ENCODE data around the gene CKB.

Gene CKB

DNA sequence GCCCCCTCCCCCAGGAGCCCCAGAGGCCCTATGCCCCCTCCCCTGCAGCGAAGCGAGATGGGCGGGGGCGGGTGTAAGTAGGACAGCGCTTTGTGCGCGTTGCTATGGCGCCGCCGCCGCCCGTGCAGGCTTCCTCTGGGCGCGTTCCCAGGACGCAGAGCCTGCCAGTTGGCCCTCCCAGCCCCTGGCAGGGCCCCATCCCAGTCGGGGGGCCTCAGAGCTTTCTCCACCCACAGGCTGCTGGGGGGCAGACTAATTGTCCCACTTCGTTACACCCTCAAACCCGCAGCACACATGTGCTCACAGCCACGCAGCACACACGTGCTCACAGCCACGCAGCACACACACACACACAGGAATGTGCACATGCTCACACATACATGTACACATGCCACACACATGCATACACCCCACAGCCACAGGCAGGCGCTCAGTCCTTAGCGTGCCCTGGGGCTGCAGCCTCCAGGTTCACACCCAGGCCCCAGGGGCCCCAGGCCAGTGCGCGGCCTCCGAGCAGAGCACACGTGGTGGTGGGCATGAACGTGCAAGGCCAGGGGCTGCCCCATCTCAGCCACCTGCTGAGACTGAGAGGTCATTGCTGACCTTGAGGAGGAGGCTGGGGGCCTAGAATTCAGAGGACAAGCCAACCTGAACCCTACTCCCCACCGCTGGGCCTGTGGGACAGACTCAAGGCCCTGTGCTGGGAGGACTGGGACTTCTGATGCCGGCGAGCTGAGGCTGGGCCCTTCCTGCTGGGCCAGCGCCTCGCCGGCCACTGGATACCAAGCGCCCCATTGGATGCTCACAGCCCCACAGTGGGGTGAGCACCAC is 22.0 kb upstream of the CKB start:
- Mint-ChIP-seq H3K27ac (no peak overlapping the region), H3K36me3 (no peaks in the 10 kb centered on the region), H3K4me1 (peaks cover 13% of the 10 kb centered on the region), H3K27me3 (peaks cover 12% of the 10 kb centered on the region), H3K9me3 (no peaks in the 10 kb centered on the region), H3K4me3 (no peak overlapping the region)
- no peak for ATAC-seq

DNA sequence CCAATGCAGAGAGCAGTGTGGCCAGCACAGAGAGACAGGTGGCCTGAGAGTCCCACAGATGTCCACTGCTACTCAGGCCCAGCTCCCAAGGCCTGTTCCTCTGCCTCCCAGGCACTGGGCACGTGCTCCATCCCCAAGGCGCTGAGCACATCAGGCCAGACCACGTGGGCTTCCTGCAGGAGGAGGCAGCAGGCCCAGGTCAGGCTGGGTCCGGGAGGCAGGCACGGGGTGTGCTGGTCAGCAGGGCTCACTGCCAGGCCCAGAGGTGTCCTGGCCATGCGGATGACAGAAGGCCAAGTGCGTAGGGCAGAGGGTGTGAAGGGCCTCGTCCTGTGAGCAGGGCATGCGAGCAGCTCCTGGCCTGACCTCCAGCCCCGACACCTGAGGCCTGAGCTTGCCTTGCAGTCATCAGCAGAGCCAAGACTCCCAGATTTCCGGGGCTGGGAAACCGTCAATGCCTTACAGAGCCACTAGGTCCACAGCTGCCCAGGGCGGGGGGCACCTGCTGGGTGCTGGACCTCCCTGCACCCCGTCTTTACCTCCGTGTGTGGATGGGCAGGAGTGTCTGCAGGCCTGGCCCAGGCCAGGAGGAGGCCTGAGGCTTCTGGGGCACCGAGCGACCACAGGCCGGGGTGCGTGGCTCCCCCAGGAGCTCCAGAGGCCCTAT is 21.2 kb upstream of the CKB start:
- Mint-ChIP-seq H3K36me3 (no peaks in the 10 kb centered on the region), H3K9me3 (no peaks in the 10 kb centered on the region), H3K4me1 (peaks cover 13% of the 10 kb centered on the region), H3K4me3 (no peak overlapping the region), H3K27me3 (peaks cover 12% of the 10 kb centered on the region), H3K27ac (no peak overlapping the region)
- ATAC-seq: no peak

GRCh38 chr14:103543140-103543539 is 20.5 kb upstream of the CKB start:
- Mint-ChIP-seq H3K36me3 (no peaks in the 10 kb centered on the region), H3K27me3 (peaks cover 12% of the 10 kb centered on the region)

DNA sequence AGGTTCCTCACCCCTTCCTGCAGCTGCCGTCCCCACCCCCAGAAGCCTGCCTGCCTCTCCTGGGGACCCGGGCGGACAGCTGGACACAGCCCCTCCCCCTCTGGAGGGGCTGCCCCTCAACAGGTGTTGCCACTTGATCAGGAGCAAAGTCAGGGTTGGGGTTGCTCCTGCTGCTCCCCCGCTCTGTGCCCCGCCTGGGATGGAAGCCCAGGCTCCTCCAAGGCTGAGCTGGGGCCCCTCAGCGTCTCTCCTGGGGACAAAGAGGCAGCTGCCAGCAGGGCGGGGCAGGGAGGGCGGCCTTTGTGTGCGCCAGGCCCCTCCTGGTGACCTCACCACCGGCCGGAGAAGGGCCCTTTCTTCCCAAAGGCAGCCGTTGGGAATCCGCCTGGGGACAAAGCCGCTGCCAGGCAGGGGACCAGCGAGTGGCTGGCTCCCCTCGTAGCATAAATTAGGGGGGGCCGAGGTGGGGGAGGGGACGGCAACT is 20.0 kb upstream of the CKB start:
- Mint-ChIP-seq H3K36me3 (no peaks in the 10 kb centered on the region), H3K9me3 (no peaks in the 10 kb centered on the region), H3K27ac (no peak overlapping the region), H3K27me3 (peaks cover 12% of the 10 kb centered on the region), H3K4me3 (no peak overlapping the region), H3K4me1 (peaks cover 8% of the 10 kb centered on the region)
- no peak for ATAC-seq

More at GRCh38 chr14:103543140-103543539, 20.5 kb upstream of the CKB start:
- H3K4me1 Mint-ChIP-seq: peaks cover 8% of the 10 kb centered on the region
- H3K27ac Mint-ChIP-seq: no peak overlapping the region
- H3K4me3 Mint-ChIP-seq: no peak overlapping the region
- H3K9me3 Mint-ChIP-seq: no peaks in the 10 kb centered on the region
- no peak for ATAC-seq

- peaks cover 2% of the 10 kb centered on the region for H3K36me3 Mint-ChIP-seq
Measured at GRCh38 chr14:103541709-103542604, 19.3 kb upstream of the CKB start.

GRCh38 chr14:103540821-103541708 is 18.4 kb upstream of the CKB start:
- Mint-ChIP-seq H3K9me3 (no peaks in the 10 kb centered on the region), H3K27me3 (peaks cover 12% of the 10 kb centered on the region), H3K4me1 (no peaks in the 10 kb centered on the region), H3K36me3 (peaks cover 6% of the 10 kb centered on the region), H3K4me3 (no peak overlapping the region), H3K27ac (no peak overlapping the region)
- ATAC-seq: no peak

More at GRCh38 chr14:103541709-103542604, 19.3 kb upstream of the CKB start:
- no peak for ATAC-seq
- Mint-ChIP-seq H3K4me1 (peaks cover 8% of the 10 kb centered on the region), H3K4me3 (no peak overlapping the region), H3K27me3 (peaks cover 12% of the 10 kb centered on the region), H3K9me3 (no peaks in the 10 kb centered on the region), H3K27ac (no peak overlapping the region)

DNA sequence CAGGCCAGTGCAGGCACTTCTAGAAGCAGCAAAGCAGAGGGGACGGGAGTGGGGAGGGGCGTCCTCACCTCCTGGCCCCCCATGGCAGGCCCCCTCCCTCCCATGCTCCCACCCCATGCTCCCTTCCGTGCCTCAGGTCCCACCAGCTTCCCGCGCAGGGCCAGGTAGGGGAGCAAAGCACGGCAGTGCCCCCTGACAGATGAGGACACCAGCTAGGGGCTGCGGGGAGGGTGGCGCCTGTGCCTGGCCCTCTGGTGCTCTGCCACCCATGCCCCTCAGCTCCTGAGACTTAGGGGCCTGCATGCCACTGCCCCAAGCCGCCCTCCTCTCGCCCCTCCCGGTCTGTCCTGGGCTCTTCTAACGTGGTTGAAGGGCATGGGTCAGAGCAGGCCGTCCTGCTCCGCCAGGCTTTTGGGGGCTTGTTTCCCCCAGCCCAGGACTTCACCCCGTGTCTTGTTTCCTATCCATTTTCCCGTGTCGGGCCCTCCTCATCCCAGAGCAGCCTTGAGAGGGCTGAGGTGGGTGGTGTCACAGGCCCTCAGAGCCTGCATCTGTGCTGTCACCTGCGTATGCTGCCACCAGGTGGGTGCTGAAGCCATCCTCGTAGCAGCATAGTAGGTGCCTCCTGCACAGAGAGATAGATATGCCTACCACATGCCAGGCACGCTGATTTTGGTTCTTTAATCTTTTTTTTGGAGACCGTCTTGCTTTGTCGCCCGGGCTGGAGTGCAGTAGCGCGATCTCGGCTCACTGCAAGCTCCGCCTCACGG is 16.6 kb upstream of the CKB start:
- Mint-ChIP-seq H3K9me3 (no peaks in the 10 kb centered on the region), H3K27ac (no peak overlapping the region), H3K27me3 (peaks cover 12% of the 10 kb centered on the region), H3K36me3 (peaks cover 6% of the 10 kb centered on the region), H3K4me3 (no peak overlapping the region), H3K4me1 (no peaks in the 10 kb centered on the region)
- ATAC-seq: peak; percentile 7

- peaks cover 6% of the 10 kb centered on the region for H3K36me3 Mint-ChIP-seq
- H3K27ac Mint-ChIP-seq: no peak overlapping the region
- H3K4me3 Mint-ChIP-seq: no peak overlapping the region
- no peak for ATAC-seq
- peaks cover 12% of the 10 kb centered on the region for H3K27me3 Mint-ChIP-seq
- no peaks in the 10 kb centered on the region for H3K9me3 Mint-ChIP-seq
- no peaks in the 10 kb centered on the region for H3K4me1 Mint-ChIP-seq
Measured at GRCh38 chr14:103538291-103539055, 15.8 kb upstream of the CKB start.

GRCh38 chr14:103537175-103537990 is 14.8 kb upstream of the CKB start:
- Mint-ChIP-seq H3K27ac (no peak overlapping the region), H3K4me3 (no peak overlapping the region), H3K27me3 (peaks cover 11% of the 10 kb centered on the region), H3K4me1 (no peaks in the 10 kb centered on the region), H3K9me3 (no peaks in the 10 kb centered on the region), H3K36me3 (peaks cover 6% of the 10 kb centered on the region)
- no peak for ATAC-seq

GRCh38 chr14:103536693-103537092 is 14.1 kb upstream of the CKB start:
- no peaks in the 10 kb centered on the region for H3K9me3 Mint-ChIP-seq
- no peak for ATAC-seq
- H3K4me3 Mint-ChIP-seq: no peak overlapping the region
- peaks cover 4% of the 10 kb centered on the region for H3K27me3 Mint-ChIP-seq
- H3K27ac Mint-ChIP-seq: no peak overlapping the region
- H3K36me3 Mint-ChIP-seq: peaks cover 7% of the 10 kb centered on the region
- peaks cover 3% of the 10 kb centered on the region for H3K4me1 Mint-ChIP-seq

DNA sequence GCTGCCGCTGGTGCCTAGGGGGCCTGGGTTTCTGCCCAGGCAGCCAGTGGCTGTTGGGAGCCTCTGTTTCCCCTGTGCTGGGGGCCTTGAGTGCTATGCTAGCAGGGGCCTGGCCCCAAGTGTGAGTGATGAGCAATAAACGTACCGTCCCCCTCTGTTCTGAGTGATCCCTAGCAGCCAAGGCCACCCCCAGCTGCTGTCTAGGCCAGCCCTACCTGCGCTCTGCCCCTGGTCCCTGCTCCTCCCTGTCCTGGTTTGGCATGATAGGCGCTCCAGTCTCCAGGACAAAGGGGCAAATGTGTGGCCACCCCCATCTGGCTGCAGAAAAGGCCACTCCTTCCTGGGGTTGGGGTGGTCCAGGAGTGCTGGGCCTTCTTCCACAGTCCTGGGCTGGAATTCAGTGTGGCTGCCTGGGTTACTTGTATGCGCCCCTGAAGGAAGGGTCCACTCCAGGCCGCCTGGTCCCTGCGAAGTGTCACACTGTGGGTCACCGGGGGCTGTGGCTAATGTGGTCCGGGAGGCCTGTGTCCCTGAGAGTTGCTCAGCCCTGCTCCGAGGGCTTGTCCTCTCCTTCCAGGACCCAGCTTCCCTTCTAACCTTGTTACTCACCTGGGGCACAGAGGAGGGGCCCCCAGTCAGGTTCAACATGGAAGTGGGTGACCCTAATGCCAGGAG is 13.4 kb upstream of the CKB start:
- Mint-ChIP-seq H3K27me3 (no peaks in the 10 kb centered on the region), H3K4me1 (peaks cover 10% of the 10 kb centered on the region), H3K9me3 (no peaks in the 10 kb centered on the region), H3K27ac (no peak overlapping the region), H3K36me3 (peaks cover 14% of the 10 kb centered on the region), H3K4me3 (no peak overlapping the region)
- ATAC-seq: no peak

Data from stimulated activated memory B cell treated with anti-CD40 and anti-IgM and Interleukin-4, amounts not matched to agents 10 μg/mL and 1 μg/mL and 100 μg/mL, for 72 hours (primary cell).